ENCODE results near the gene ABCB4. TPM values are rescaled to one million over a fixed set of nuclear protein-coding genes. Genes with fewer than 3 reads are reported as not detected.

Gene ABCB4
- total RNA-seq, 1 experiment from 2014 or later = not detected

- RAD21 ChIA-PET (ENCODE audit: low non-redundant PET in 1 of 2, low total read pairs in 2 of 2, uncharacterized antibody in 2 of 2, unreplicated experiment in 2 of 2) = no interaction called here
Observed at GRCh38 chr7:87456247-87456646, 19.2 kb downstream of the ABCB4 start.

More at GRCh38 chr7:87456247-87456646, 19.2 kb downstream of the ABCB4 start:
- intact Hi-C loops (cut with micrococcal nuclease) = no loop called here
- H3K4me1 ChIP-seq (ENCODE audit: control insufficient read depth in 1 of 2, insufficient read depth in 2 of 2, low read length in 2 of 2) = no peaks in the 10 kb centered on the region
- no peak overlapping the region for H3K27ac ChIP-seq (ENCODE audit: low read depth, low read length)
- H3K9me3 ChIP-seq (ENCODE audit: control insufficient read depth in 1 of 2, insufficient read depth in 1 of 2, low read depth in 1 of 2, low read length in 2 of 2) = no peaks in the 10 kb centered on the region
- ChIA-PET POLR2A (no interaction called here), CTCF (no interaction called here)
- H3K79me2 ChIP-seq (ENCODE audit: insufficient read depth, low read length) = no peaks in the 10 kb centered on the region
- no TSS peak for BruUV-seq (replicated peaks)
- ATAC-seq = no peak
- TF ChIP-seq POLR2AphosphoS5 (IDR thresholded peaks at IDR 0.05; ENCODE audit: low read depth, low read length) = no peak
- TF ChIP-seq JUND (IDR thresholded peaks at IDR 0.05) = no peak
- no peak for TF ChIP-seq ZFX (IDR thresholded peaks at IDR 0.05)
- TF ChIP-seq FOSL1 (IDR thresholded peaks at IDR 0.05; ENCODE audit: low read depth) = no peak
- TF ChIP-seq CBX3 (IDR thresholded peaks at IDR 0.05; ENCODE audit: low read depth) = no peak
- TF ChIP-seq, protein P1, sequence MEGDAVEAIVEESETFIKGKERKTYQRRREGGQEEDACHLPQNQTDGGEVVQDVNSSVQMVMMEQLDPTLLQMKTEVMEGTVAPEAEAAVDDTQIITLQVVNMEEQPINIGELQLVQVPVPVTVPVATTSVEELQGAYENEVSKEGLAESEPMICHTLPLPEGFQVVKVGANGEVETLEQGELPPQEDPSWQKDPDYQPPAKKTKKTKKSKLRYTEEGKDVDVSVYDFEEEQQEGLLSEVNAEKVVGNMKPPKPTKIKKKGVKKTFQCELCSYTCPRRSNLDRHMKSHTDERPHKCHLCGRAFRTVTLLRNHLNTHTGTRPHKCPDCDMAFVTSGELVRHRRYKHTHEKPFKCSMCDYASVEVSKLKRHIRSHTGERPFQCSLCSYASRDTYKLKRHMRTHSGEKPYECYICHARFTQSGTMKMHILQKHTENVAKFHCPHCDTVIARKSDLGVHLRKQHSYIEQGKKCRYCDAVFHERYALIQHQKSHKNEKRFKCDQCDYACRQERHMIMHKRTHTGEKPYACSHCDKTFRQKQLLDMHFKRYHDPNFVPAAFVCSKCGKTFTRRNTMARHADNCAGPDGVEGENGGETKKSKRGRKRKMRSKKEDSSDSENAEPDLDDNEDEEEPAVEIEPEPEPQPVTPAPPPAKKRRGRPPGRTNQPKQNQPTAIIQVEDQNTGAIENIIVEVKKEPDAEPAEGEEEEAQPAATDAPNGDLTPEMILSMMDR (IDR thresholded peaks at IDR 0.05 in 2 of 3, conservative IDR thresholded peaks at IDR 0.05 in 1 of 3; ENCODE audit: borderline replicate concordance in 1 of 3, insufficient read depth in 1 of 3, low read depth in 2 of 3, low read length in 2 of 3) = no peak
- no peak for TF ChIP-seq SRF (IDR thresholded peaks at IDR 0.05; ENCODE audit: low read depth)
- TF ChIP-seq POLR2A (IDR thresholded peaks at IDR 0.05; ENCODE audit: borderline replicate concordance, extremely low read depth, insufficient read depth, insufficient read length) = no peak
- TF ChIP-seq EGR1 (IDR thresholded peaks at IDR 0.05; ENCODE audit: low read depth) = no peak
- TF ChIP-seq ELF1 (IDR thresholded peaks at IDR 0.05; ENCODE audit: borderline replicate concordance, low read depth) = no peak
- no peak for TF ChIP-seq YY1 (IDR thresholded peaks at IDR 0.05; ENCODE audit: extremely low read depth, insufficient replicate concordance, low read depth, low read length)
- TF ChIP-seq, protein P2, sequence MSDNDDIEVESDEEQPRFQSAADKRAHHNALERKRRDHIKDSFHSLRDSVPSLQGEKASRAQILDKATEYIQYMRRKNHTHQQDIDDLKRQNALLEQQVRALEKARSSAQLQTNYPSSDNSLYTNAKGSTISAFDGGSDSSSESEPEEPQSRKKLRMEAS (IDR thresholded peaks at IDR 0.05) = no peak
- TF ChIP-seq EZH2phosphoT487 (IDR thresholded peaks at IDR 0.05; ENCODE audit: borderline replicate concordance) = no peak
- no peak overlapping the region for H2AFZ ChIP-seq (ENCODE audit: low read depth, low read length, poor library complexity, severe bottlenecking)
- H3K9ac ChIP-seq (ENCODE audit: low read length) = no peak overlapping the region
- H3K4me3 ChIP-seq (replicated peaks in 1 of 2; ENCODE audit: low read depth in 1 of 2, low read length in 2 of 2) = no peak overlapping the region
- H3K36me3 ChIP-seq (ENCODE audit: control insufficient read depth in 1 of 2, insufficient read depth in 2 of 2, low read length in 2 of 2) = no peaks in the 10 kb centered on the region
- no peak for DNase-seq (ENCODE audit: low read depth, low spot score)
- no peaks in the 10 kb centered on the region; the same call in 1 of the 2 replicates for H4K20me1 ChIP-seq (ENCODE audit: insufficient read depth)
- H3K27me3 ChIP-seq (ENCODE audit: insufficient read depth, low read length) = no peaks in the 10 kb centered on the region
- no peak overlapping the region for H3K4me2 ChIP-seq (ENCODE audit: low read length)
- H3K9me2 ChIP-seq (ENCODE audit: insufficient read depth) = no peaks in the 10 kb centered on the region

Data from HCT116 (cell line).